GM12892 (cell line): Measurements from ENCODE around the gene WDFY3.

ENCODE experiments used
- DNase-seq: peaks from one replicate; pipeline ENCODE4 v3.0.0; 2011; ENCODE audit not compliant: insufficient read length
- FAIRE-seq: peaks from 2 replicates; lab custom pipeline; 2011; peaks lifted over from hg19 to GRCh38; lab: Jason Lieb, UNC
- POLR2A ChIP-seq: IDR thresholded peaks from 2 replicates; pipeline ENCODE4 v1.6.1; 2011; ENCODE audit warnings: low read depth, low read length, control low read depth
- POLR2AphosphoS5 ChIP-seq: IDR thresholded peaks from 2 replicates; pipeline ENCODE4 v1.6.1; 2011; ENCODE audit warnings: low read depth, low read length, control low read depth
- TAF1 ChIP-seq: IDR thresholded peaks from 2 replicates; pipeline ENCODE4 v1.6.1; 2011; ENCODE audit warnings: low read depth, mild to moderate bottlenecking, control low read depth, low read length, borderline replicate concordance

WDFY3 gene

GRCh38 chr4:84753321-84753972 lies 213.0 kb downstream of the WDFY3 start:
- TF ChIP-seq POLR2A (no peak), POLR2AphosphoS5 (no peak), TAF1 (no peak)
- DNase-seq (no peak), FAIRE-seq (no peak)

GRCh38 chr4:84751707-84752106 lies 214.8 kb downstream of the WDFY3 start:
- FAIRE-seq = no peak
- TF ChIP-seq POLR2A (no peak), POLR2AphosphoS5 (no peak), TAF1 (no peak)
- no peak for DNase-seq

- no peak for DNase-seq
- no peak for FAIRE-seq
- TF ChIP-seq TAF1 (no peak), POLR2AphosphoS5 (no peak), POLR2A (no peak)
These were observed 215.6 kb downstream of the WDFY3 start for GRCh38 chr4:84750960-84751283.

GRCh38 chr4:84750260-84750959 lies 216.1 kb downstream of the WDFY3 start:
- TF ChIP-seq POLR2AphosphoS5 (no peak), TAF1 (no peak), POLR2A (no peak)
- no peak for FAIRE-seq
- no peak for DNase-seq

GRCh38 chr4:84740057-84740456 lies 226.4 kb downstream of the WDFY3 start:
- TF ChIP-seq POLR2A (no peak), TAF1 (no peak), POLR2AphosphoS5 (no peak)
- no peak for DNase-seq
- no peak for FAIRE-seq

GRCh38 chr4:84738622-84739021 lies 227.9 kb downstream of the WDFY3 start:
- TF ChIP-seq POLR2AphosphoS5 (no peak), TAF1 (no peak), POLR2A (no peak)
- FAIRE-seq = no peak

GRCh38 chr4:84737656-84738055 lies 228.8 kb downstream of the WDFY3 start:
- no peak for FAIRE-seq
- DNase-seq = no peak

More at GRCh38 chr4:84738622-84739021, 227.9 kb downstream of the WDFY3 start:
- DNase-seq = no peak

GRCh38 chr4:84734037-84734436 lies 232.5 kb downstream of the WDFY3 start:
- FAIRE-seq = no peak
- no peak for DNase-seq
- TF ChIP-seq POLR2AphosphoS5 (no peak), TAF1 (no peak), POLR2A (no peak)

More at GRCh38 chr4:84737656-84738055, 228.8 kb downstream of the WDFY3 start:
- TF ChIP-seq POLR2A (no peak), POLR2AphosphoS5 (no peak), TAF1 (no peak)

GRCh38 chr4:84733343-84734033 lies 233.0 kb downstream of the WDFY3 start:
- DNase-seq (no peak), FAIRE-seq (no peak)
- TF ChIP-seq TAF1 (no peak), POLR2A (no peak), POLR2AphosphoS5 (no peak)

- DNase-seq = no peak
- no peak for FAIRE-seq
- TF ChIP-seq TAF1 (no peak), POLR2A (no peak), POLR2AphosphoS5 (no peak)
These were observed 236.1 kb downstream of the WDFY3 start for GRCh38 chr4:84730375-84730774.

- TF ChIP-seq POLR2A (no peak), POLR2AphosphoS5 (no peak), TAF1 (no peak)
- DNase-seq (no peak), FAIRE-seq (no peak)
These were observed 239.0 kb downstream of the WDFY3 start for GRCh38 chr4:84727491-84727890.
